ENCODE data around the gene NLGN1.

Gene NLGN1

DNA sequence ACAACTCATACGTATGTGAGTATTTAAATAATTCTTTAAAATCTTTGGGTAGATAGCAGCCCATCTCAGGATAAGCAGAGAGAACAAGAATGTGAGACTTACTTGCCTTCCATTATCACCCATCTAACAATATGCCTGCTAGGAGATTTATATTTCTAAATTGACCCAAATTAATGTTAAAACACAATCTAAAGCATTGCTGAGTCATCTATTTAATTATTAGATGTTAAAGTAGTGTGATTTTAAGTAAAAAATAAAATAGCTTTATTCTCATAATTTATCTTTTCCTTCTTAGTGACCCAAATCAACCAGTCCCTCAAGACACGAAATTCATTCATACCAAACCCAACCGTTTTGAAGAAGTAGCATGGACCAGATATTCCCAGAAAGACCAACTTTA, 882.6 kb downstream of the NLGN1 start:
- DNase-seq (ENCODE audit: low read depth in 2 of 2), result no peak

DNA sequence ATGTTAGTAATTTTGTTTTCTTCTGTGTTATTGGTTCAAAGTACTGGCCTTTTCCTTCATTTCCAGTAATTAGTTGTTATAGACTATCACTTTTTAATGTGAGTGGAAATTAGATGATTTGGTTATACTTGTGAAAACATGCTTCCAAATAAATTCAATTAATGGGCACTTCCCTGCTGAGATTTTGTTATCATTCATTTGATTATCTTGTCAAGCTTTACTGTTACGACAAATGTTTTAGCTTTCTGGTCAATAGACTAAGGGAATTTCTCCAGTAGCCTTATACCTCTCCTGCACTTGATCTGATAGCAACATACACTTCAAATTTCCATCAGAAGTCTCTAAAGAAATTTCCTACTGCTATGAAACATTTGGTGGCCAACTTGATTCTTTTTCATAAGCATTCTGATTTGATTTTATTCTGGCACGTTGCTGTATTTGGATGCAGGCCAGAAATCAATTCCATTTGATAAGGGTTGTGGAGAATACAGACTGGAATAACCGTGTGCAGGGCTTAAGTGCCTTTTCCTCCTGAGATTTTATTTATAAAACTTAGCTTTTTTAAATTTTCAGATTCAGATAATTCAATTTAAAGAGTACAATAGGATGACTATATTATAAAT, 887.8 kb downstream of the NLGN1 start:
- DNase-seq (ENCODE audit: low read depth in 2 of 2), result no peak

DNA sequence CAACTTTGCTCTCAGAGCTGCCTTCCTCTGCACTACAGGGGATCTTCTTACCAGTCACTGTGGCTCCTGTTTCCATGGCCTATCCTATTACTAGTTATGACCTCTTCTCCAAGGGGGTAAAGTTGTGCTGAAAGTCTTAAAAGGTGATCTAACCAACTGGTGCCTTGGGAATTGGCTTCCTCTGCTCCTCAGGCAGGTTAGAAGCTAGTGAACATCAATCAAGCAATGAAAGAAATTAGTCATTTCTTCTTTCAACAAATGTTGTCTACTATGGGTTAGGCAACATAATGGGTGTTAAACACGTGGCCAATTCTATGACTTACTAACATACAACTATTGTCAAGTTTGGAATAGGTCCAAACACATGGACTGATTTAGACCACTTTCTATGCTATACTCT, 890.2 kb downstream of the NLGN1 start:
- DNase-seq (ENCODE audit: low read depth in 2 of 2), result no peak

DNA sequence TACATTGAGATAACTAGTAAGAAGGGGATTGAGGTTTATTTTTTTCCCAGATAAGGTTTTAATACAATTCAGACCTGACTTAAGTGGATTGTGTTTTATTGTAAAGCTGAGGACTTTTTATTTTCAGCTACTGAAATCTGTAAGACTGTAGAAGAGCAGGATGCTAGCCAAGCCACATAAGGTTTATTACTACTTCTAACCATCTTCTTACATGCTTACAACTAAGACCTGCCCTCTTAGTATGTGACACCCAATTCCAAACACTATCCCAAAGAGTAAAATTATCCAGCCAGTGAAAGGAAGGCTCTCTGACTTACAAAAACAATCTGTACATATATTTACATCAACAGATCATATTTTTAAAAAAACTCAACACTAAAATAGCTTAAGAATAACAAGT, 897.1 kb downstream of the NLGN1 start:
- no peak for DNase-seq (ENCODE audit: low read depth in 2 of 2)

DNA sequence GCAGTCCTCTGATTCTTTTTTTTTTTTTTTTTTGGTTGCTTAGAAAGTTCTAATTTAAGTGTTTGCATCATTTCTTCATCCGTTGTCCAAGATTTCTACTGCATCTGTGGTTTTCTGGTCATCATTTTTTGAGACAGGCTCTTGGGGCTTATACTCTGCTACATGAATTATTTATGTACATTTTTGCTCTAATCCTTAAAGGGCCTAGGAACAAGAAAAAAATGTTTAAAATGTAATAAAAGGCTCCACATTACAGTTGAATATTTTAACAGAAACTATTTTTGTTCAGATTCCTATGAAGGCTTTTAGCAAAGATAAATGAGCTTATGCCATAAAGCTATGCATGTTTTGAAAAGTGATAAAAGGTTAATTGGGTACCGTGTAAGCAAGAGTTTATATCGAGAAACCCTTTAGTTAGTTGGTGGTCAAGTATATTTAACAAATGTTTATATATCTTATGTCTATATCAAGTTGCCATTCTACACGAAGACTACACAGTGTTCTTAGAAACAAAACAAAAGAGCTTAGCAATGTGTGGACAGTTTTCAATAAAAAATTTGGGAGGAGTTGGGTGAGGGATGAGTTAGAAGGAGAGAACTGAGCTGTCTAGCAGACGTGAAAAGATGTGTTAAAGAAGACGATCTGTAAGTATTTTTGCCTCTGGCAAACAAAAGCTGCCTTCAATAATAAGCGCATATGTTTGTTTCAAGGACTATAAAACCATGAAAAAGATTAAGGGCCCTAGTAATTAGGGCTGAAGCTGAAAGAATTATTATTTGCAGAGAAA, 898.0 kb downstream of the NLGN1 start:
- DNase-seq (ENCODE audit: low read depth in 2 of 2), result no peak

DNA sequence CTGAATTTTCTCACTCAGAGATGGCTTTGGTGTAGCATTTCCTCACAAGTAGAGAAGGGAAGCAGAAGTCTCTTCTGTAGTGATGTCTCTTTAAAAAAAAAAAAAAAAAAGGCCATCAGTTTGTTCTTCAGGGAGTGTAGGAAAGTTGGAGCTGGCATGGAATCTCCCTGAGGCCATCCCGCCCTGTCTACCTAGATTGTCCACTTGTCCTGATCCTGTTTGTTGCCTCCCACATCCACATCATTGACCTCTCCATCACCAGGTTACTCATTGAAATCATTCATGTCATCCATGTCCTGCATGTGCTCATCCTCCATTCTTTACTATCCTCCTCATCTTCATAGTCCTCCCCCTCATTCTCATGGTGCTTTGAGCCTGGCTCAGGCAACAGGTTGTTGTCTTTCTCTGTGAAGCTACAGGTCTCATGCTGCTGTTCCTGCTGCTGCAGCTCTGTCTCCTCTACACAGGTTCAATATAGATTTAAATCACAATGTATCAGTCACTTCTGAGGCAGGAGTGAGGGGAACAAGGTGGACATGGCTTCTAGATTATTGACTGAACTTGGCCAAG, 905.3 kb downstream of the NLGN1 start:
- DNase-seq (ENCODE audit: low read depth in 2 of 2), result no peak

DNA sequence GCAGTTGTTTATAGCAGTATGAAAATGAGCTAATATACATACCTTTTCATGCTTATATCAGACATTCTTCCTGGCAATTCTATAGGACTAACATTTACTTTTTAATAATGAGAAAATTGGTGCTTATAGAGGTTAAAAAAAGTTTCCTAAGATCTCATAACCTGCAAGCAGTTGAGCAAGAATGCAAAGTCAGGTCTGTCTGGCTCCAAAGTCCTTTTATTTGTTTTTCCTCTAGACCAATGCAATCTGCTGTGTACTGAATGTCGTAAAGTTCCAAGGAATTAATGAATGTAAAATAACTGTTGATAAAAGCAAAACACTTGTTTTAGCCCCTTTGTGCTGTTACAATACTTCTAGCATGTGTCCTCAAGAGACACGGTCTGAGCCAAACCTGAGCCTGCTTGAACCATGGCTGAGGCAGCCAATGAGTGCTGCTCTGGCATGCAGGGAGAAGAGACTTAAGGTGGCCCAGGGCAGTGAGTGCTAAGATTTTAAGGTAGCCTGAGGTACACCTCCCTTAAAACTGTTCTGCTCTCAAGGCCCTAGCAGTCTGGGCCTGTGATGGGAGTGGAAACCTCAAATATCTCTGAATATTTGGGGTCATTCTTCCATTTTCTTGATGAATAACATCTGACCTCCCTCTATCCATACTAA, 906.5 kb downstream of the NLGN1 start:
- no peak for DNase-seq (ENCODE audit: low read depth in 2 of 2)

DNA sequence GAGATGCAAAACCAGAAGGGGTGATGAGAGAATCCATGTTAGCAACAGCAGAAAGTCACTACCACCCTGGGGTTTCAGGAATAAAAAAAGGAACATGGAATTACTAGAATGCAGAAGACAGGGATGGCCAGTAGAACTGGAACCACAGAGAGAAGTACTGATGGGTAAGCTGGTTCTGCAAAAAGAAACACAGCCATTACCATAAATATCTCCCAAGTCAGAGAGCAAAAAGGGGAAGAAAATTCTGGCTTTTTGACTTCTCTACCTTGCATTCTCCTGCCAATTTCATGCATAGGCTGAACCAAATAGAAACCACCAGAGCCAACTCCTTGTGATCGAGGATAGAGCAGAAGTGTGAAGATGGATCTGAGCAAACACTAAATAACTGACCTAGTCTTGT, 911.2 kb downstream of the NLGN1 start:
- DNase-seq (ENCODE audit: low read depth in 2 of 2), result no peak

DNA sequence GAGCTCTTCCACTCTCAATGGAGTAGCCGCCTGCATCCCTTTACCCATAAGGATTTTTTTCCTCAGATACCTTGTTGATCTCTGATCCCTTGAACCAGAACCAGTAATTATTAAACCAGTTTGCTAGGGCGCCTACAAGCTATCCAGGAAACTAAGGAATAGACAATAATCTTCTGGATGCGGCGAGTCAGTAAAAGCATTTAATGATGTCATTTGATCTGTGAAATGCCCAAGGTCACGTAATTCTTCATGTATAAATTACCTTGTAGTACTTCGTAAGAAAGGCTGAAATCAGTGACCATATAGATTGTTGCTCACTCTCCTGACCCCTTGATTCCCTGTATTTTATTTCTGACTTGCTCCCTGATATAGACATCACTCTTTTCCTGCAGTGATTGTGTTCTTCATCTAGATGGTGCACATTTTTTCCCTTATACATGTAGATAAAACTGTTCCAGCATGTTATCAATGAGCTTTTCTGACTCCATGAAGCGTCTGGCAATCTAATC, 913.0 kb downstream of the NLGN1 start:
- no peak for DNase-seq (ENCODE audit: low read depth in 2 of 2)

DNA sequence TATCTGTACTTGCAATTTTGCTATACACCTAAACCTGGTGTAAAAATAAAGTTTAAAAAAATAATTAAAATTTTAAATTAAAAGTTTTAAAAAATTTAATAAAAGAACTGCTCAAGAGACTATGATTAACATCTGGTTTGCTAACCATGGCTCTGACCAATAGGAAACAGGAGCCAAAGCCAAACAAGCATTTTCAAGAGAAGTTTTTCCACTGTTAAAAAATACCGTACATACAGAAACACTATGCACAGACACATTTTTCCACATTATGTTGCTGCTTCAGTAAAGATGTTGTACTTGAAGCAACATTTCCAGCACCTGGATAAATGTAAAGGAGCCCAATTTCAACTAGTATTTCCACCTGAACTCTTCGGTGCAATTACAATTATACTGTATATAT, 917.7 kb downstream of the NLGN1 start:
- no peak for DNase-seq (ENCODE audit: low read depth in 2 of 2)

DNA sequence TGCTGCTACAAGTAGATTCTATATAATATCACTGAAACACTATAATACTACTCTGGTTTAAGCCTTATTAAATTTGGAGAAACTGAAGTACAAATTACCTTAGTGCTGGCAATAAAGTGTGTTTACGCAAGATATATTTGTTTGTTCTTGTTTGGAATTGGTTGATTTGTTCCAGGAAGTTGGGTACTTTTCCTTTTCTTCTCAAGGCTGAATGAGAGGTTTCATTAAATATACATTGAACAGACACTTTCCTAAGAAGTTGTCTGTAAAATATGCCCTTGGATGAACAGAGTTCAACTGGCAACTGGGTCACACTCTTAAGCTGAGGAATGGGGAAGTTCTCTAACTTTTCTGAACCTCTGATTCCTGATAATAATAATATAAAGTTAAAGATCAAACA, 919.5 kb downstream of the NLGN1 start:
- DNase-seq (ENCODE audit: low read depth in 2 of 2), result no peak

DNA sequence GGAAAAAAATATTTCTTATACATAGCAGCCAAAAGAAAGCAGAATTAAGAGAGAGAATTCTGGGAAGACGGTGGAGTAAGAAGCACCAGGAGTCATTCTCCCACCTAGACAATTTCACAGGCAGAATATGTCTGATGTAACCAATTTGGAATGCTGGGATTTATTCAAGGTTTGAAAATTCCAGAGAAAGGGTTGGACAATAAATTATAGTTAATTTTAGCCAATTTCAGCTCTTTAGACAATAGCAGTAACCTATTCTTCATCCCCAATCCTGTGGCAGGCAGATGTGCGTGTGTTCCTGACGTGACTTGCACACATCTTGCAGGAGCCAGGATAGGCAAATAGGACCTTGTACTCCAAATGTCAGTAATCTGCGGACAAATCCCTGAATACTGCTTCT, 920.6 kb downstream of the NLGN1 start:
- no peak for DNase-seq (ENCODE audit: low read depth in 2 of 2)

DNA sequence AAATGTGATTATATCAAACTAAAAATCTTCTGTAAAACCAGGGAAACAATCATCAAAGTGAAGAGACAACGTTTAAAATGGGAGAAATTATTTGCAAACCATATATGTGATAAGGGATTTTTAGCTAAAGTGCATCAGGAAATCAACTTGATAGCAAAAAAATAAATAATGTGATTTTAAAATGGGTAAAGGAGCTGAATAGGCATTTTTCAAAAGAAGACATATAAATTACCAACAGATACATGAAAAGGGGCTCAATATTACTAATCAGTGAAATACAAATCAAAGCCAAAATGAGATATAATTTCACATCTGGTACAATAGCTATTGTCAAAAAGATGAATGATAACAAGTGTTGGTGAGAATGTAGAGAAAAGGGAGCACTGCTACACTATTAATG, 924.0 kb downstream of the NLGN1 start:
- no peak for DNase-seq (ENCODE audit: low read depth in 2 of 2)

DNA sequence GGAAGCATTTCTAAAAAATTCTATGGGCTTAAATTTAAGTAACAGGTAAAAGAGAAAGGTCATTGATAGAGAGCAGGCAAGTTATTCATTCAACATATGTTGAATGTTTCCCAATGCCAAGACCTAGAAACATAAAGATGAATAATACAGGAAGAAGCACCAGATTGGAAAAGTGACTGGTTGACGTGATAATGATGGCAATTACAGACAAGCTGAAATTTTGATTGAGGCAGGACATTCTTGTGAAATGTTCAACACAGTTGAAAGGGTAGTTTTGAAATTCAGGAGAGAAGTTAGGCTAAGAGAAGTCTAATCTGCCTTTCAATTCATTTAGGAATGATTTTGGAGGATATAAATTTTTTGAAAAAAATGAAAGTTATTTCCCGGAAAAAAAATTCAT, 925.2 kb downstream of the NLGN1 start:
- DNase-seq (ENCODE audit: low read depth in 2 of 2), result no peak

DNA sequence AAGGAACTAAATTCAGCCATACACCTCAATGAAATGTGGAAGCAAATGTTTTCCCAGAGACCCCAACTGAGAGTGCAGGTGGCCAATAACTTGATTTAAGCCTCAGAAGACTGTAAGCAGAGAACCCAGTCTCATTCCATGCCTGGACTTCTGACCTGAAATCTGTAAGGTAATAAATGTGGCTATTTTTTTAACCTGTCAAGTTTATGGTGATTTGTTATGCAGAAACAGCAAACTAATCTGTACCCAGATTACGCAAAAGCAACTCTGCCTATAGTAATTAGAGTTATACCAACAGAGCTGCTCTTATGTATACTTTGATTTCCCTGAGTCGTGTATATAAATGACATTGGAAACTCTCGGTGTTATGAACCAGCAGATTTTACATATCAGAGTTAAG, 927.6 kb downstream of the NLGN1 start:
- no peak for DNase-seq (ENCODE audit: low read depth in 2 of 2)

DNA sequence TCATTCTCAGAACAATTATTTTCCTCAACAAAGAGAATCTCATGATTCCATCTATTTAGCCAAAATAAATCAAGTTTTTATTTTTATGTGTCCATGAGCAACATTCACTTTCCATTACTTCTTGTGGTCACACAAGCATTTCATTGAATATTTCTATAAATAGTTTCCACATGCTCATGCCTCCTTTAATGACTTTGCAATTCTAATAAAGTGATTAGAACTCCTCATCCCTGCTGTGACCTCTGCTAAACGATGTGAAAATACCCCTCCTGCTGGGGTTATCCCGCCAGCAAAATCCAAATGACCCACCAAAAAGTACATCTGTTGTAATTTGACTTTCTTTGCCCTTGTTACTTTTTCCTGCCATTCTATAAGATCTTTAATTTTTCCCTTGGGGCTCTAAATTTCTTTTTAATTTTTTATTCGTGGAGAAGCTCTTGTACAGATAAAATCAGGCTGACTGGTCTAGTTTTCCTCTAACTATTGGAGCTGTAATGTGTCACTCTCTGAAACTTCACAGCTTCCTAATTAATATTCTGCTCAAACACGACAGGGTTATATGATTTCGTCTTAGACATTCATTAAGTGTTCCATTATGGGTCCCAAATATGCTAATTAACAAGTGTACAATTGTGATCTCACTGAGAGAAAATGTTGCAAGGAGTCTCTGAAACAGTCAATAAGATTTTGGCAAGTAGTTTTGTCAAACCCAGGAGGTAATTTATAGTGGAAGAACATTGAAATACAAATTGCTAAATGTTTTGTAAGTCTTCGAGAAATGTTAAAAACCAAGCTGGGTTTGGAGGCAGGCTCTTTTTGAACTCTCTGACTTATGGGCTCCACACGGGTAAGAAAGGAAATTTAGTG, 928.5 kb downstream of the NLGN1 start:
- DNase-seq (ENCODE audit: low read depth in 2 of 2), result no peak

DNA sequence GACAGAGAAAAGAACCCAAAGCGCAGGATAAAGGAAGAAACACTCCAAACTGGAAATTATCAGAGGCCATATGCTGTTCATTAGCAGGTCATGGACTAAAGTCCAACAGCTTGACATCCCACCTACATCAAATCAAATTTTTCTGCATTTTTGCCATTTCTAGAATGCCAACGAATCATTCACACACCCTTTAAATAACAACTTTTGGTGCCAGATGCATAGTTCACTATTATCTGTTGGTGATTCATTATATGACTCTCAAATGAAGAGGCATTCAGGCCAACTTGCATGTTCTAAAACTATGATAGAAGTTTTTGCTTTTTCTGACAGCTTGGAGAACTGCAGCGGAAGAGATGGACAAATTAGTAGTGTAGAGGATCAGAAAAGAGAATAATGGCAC, 931.8 kb downstream of the NLGN1 start:
- DNase-seq (ENCODE audit: low read depth in 2 of 2), result no peak

DNA sequence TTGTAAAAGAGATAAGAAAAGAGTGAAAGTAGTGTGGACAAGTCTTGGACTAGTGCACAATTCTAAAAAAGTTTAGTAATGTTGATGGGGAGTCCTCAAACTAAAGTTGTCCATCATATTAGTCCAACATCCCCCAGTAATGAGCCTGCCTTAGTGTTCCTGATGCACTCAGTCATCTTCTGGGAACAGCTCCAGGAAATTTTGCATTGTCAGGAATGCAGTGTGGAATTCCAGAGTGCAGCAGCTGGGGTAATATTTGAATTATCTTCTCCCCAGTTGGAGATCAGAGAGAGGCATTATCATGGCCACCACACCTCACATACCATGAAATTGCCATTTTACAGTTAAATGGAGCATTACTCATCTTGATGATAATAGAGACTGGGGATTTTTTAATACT, 932.8 kb downstream of the NLGN1 start:
- no peak for DNase-seq (ENCODE audit: low read depth in 2 of 2)

DNA sequence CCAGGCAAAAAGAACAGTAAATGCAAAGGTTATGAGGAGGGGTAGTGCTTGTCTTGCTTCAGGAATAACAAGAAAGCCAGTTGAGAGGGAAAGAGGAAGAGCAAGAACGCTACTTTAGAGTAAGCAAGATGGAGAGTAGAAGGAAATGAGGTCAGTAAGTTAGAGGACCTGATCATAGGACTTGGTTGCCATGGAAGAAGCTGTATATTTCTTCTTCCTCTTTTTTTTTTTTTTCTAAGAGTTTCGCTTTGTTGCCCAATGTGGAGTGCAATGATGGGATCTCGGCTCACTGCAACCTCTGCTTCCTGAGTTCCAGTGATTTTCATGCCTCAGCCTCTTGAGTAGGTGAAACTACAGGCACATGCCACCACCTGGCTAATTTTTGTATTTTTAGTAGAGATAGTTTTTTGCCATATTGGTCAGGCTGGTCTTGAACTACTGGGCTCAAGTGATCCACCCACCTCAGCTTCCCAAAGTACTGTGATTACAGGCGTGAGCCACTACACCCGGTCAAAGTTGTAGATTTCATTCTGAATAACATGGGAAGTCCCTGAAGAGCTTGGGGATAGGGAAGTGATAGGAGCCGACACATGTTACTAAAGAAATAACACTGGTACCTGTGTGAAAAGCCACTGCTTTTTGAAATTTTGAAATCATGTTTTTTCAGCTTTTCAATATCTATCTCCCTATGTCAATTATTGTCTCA, 933.7 kb downstream of the NLGN1 start:
- no peak for DNase-seq (ENCODE audit: low read depth in 2 of 2)

DNA sequence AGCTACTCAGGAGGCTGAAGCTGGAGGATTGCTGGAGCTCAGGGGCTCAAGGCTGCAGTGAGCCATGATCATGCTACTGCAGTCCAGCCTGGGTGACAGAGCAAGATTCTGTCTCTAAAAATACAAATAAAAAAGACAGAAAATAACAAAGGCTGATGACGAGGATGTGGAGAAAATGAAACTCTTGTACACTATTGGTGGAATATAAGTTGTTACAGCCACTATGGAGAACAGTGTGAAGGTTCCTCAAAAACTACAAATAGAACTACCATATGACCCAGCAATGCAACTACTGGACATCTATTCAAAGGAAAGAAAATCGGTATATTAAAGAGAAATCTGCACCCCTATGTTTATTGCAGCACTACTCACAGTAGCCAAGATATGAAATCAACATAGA, 934.8 kb downstream of the NLGN1 start:
- no peak for DNase-seq (ENCODE audit: low read depth in 2 of 2)

DNA sequence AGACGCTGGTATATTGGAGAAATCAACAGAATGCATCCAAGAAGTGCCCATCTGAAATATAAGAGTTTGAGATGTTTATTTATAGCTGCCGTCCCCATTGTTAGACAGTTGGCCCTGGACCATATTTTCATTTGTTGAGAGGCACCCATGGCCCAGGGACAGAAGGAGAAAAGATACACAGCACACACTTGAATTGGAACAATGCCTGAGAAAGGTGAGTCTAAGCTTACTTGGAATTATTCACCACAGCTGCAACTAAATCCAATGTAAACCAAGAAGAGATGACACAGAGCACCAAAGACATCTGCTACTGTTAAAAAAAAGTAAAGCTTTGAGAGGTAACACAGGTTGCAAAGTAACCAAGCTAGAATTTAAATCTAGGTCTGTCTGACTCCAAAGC, 936.1 kb downstream of the NLGN1 start:
- no peak for DNase-seq (ENCODE audit: low read depth in 2 of 2)
